HG02970 (cell line): Measurements from ENCODE around the gene METTL22.
A peak's percentile ranks its signal among the peaks of the same experiment; 100 is the strongest.

Source experiments
- ATAC-seq: cut with Tn5 transposase; IDR thresholded peaks from one replicate; pipeline ENCODE4 v1.9.1; 2021; ENCODE audit warnings: mild to moderate bottlenecking, moderate library complexity, moderate number of reproducible peaks; ENCODE audit not compliant: unreplicated experiment, low FRiP score

The METTL22 gene

DNA sequence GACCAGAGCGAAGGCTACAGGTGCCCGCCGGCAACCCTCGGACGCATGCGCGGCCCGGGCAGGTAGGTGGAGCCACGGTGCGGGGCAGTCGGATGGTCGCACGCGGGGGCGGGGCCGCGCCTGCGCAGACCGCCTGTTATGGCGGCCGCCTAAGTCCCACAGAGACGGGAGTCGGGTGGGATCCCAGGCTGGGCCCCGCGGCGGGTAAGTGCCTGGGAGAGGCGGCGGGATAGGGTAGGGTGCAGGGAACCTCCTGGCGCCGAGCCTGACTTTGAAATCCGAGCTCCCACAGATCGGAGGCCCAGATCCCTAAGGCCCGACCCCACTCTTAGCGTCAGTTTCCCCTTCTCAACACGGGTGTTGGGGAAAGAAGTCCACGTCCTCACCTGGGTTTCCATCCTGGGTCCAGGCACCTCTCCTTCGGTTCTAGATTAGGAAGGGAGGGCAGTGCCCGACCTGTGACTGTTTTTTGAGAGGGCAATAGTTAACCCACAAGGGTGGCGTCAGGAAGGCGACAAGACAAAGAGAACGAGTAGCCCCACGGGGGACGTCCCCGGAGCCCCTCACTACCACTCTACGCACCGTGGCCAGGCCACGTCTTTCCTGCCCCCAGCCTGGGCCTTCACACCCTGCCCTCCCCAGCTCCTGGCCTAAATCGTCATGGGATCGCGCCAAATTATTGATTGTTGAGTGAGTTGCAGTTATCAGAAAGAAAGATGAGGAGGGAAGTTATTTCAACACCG is at the start of gene METTL22:
Gene METTL22, plus strand, starts transcription at position 127 of the 743 bp plus-strand sequence. CDS start 3,968 bp downstream, outside the sequence.
- ATAC-seq = peak; percentile 86

DNA sequence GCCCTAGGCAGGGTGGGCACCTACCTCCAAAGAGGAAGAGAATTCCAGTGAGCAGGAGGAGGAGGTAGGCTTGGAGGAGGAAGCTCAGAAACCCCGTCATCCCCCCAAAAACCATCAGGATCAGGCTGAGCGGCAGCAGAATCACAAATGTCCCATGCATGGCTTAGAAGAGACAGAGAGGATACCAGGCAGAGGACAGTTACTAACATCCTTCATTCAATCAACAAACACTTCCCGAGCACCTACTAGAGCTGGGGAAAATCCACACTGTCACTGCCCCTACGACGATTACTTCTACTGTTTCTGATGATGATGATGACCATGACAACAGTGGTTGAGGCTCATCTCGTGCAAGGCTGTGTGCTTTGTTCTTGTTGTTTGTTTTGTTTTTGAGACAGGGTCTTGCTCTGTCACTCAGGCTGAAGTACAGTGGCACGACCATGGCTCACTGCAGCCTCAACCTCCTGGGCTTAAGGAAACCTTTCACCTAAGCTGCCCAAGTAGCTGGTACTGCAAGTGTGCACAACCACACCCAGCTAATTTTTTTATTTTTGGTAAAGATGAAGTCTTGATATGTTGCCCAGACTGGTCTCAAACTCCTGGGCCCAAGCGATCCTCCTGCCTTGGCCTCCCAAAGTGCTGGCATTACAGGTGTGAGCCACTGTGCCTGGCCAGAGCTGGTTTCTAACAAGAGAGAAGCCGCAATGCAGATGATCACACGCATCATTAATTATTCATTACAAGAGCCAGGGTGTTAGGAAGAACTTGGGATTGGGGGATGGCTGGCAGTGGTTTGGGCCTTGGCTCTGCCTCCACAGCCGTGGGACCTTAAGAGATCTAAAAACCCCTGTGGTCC is 49.2 kb upstream of the METTL22 start:
- no peak for ATAC-seq

GRCh38 chr16:8572919-8573724 is 48.4 kb upstream of the METTL22 start:
- ATAC-seq = no peak

GRCh38 chr16:8575399-8575798 is 46.1 kb upstream of the METTL22 start:
- ATAC-seq = no peak

DNA sequence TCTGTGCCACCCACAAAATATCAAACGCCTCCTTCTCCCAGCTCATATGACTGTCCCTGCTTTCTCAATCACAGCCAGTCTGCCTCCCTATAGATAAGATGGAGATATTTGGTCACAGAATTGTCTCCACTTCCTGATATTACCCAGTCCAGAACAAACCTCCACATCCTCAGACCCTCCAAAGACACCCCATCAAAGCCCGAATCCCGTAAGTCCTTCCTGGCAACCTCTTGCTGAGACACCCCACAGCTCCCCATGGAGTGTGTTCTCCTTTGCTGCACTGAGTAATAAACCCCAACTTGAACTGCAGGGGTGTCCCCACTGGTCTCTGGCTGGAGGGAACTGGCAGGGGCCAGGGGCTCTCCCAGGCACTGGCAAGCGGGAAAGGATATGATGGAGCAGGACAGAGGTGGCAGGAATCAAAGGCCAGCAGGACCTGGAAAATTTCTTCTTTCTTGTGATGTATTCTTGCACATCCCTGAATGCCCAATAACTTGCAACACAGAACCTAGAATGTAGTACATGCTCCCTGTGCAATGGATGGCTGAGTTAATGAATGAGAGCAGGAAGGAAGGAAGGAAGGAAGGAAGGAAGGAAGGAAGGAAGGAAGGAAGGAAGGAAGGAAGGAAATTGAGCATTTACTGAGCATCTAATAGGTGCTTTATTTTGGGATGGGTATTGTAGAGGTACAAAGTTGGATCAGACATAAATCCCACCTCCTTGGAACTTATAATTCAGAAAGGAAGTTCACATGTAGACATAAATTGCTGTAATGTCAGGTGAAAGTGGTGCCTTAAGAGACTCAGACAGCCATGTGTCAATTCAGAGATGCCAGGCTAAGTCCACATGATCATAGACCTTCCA is 45.1 kb upstream of the METTL22 start:
- no peak for ATAC-seq

- ATAC-seq = no peak
Observed at GRCh38 chr16:8577678-8578304, 43.7 kb upstream of the METTL22 start.

DNA sequence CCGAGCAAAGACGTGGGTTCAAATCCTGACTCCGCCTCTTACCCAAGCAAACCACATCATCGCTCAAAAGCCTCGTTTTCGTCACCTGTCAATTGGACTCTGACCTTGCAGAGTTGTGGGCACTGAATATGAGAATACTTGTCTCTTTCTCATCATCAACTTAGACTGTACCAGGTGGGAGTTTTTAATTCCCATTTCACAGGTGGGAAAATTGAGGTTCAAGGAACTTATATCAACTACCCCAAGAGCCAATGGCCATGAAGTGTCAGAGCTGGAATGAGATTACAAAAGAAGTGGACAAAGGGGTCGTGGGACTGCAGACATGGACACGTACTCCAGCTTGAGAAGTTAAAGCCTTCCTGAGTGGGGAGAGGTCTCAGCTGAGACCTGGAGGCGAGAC is 41.9 kb upstream of the METTL22 start:
- no peak for ATAC-seq

- no peak for ATAC-seq
Observed at GRCh38 chr16:8581831-8582580, 39.5 kb upstream of the METTL22 start.

DNA sequence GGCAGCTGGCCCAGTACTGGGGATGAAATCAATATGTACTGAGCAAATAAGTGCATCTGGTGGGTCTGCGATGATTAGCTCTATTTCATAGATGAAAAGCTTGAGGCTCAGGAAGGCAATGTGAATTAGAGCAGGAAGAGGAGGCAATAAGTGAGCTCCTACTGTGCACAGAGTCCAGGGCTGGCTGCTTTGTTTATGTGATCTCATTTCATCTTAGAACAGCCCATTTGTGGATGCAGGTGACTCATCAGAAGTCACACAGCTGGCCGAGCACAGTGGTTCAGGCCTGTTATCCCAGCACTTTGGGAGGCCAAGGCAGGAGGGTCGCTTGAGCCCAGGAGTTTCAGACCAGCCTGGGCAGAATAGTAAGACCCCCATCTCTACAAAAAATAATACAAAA is 38.3 kb upstream of the METTL22 start:
- no peak for ATAC-seq

DNA sequence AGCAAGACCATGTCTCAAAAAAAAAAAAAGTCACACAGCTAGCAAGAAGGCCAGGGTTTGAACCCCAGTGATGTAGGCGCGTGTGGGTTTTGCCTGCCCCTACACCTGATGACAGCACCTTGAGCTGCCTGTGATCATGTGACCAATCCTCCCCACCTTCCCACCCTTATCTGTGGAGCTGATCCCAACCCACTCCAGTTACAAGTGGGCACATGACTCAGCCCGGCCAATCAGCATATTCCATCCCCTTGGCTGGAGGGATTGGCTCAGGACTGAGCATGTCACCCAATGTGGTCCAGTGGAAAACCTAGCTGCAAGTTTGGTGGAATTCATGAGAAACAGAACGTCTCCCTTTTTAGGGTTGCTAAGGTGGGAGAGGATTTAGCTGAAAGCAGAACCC is 37.8 kb upstream of the METTL22 start:
- no peak for ATAC-seq

DNA sequence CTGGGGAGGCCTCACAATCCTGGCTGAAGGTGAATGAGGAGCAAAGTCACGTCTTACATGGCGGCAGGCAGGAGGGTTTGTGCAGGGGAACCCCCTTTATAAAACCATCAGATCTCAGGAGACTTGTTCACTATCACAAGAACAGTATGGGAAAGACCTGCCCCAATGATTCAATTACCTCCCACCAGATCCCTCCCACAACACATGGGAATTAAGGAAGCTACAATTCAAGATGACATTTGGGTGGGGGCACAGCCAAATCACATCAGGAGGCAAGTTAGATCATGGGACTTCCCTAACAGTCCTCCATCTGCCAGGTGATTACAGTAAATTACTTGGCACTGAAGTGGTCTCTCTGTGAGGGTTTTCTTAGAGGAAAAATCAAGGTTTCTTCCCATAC is 36.5 kb upstream of the METTL22 start:
- no peak for ATAC-seq

DNA sequence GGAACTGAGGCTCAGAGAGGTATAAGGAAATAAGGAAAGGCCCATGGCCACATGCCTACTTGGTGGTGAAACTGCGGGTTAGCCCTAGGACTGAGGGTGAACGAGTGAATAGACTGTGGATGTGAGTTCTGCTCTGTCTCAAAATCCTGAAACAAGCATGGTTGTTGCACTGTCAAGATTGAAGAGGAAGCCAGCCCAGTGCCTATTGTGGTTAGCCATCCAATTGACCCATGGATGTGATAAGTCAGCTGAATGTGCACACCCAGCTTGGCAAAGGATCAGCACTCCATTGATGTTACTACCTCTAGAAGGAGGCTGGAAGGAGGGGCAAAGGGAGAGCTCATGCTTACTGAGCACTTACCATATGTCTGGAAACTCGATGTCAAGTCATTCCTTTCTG is 35.6 kb upstream of the METTL22 start:
- no peak for ATAC-seq

DNA sequence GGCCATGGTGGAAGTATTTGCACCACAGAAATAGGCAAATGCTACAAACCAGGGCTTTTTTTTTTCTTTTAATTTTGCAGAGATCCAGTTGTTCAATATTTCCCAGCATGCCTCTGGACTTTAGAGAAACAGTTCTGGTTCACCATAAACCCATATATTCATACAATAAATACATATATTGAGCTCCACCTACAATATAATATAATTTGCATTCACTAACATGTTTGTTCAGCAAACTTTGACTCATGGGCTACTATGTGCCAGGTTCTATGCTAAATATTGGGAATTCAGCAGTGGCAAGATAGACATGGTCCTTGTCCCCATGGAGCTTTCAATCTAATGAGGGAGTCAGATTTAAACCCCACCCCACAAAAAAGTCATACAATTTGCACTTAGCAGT is 34.4 kb upstream of the METTL22 start:
- no peak for ATAC-seq

- no peak for ATAC-seq
Observed at GRCh38 chr16:8588682-8589056, 32.8 kb upstream of the METTL22 start.

- ATAC-seq = no peak
Observed at GRCh38 chr16:8589057-8589899, 32.2 kb upstream of the METTL22 start.

- ATAC-seq = no peak
Observed at GRCh38 chr16:8589900-8590688, 31.4 kb upstream of the METTL22 start, which contains the start of gene TMEM114. Gene TMEM114, minus strand, starts transcription at chr16:8590511. Its CDS starts 673 bp downstream, at chr16:8589838.

DNA sequence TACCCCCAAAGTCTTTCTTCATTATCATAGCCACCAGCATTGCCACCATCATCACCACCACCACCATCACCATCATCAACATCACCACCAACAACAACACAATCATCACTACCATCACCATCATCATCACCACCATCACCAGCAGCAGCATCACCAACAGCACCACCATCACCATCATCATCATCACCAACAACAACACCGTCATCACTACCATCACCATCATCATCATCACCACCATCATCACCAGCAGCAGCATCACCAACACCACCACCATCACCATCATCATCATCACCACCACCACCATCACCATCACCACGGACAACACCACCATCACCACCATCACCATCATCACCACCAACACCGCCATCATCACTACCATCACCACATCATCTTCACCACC is 30.7 kb upstream of the METTL22 start:
- no peak for ATAC-seq
